ENCODE data around the gene ZNF764. TPM values are rescaled to one million over a fixed set of nuclear protein-coding genes. Genes with fewer than 3 reads are reported as not detected.
A peak's percentile ranks its signal among the peaks of the same experiment; 100 is the strongest.

Gene ZNF764
- total and polyA plus RNA-seq, 9 of the 15 experiments (the other 6 are each of a cell fraction or from before 2014, with no cell fraction given): 0.69 to 10.1 (median 4.1) TPM

DNA sequence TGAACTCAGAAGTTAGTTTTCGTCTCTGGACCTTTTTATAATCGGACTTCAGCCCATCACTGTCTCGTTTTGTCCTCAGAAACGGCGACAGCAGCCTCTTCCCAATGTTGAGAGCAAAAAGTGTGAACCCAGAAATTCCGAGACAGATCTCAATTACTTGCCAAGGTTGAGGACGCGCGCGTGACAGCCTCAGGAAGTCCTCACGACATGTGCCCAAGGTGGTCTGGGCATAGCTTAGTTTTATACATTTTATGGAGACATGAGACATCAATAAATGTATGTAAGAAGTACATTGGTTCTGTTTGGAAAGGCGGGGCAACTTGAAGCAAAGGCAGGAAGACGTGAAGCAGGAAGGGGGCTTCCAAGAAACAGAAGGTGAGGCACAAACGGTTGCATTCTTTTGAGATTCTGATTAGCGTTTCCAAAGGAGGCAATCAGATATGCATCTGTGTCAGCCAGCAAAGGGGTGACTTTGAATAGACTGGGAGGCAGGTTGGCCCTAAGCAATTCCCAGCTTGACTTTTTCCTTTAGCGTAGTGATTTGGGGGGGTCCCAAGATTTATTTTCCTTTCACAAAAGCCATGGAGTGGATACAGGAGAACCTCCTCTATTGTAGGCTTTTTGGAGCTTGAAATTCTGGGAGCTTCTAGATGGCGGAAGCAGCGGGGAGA is 22.9 kb downstream of the ZNF764 start (continued):
- TF ChIP-seq, protein P1, sequence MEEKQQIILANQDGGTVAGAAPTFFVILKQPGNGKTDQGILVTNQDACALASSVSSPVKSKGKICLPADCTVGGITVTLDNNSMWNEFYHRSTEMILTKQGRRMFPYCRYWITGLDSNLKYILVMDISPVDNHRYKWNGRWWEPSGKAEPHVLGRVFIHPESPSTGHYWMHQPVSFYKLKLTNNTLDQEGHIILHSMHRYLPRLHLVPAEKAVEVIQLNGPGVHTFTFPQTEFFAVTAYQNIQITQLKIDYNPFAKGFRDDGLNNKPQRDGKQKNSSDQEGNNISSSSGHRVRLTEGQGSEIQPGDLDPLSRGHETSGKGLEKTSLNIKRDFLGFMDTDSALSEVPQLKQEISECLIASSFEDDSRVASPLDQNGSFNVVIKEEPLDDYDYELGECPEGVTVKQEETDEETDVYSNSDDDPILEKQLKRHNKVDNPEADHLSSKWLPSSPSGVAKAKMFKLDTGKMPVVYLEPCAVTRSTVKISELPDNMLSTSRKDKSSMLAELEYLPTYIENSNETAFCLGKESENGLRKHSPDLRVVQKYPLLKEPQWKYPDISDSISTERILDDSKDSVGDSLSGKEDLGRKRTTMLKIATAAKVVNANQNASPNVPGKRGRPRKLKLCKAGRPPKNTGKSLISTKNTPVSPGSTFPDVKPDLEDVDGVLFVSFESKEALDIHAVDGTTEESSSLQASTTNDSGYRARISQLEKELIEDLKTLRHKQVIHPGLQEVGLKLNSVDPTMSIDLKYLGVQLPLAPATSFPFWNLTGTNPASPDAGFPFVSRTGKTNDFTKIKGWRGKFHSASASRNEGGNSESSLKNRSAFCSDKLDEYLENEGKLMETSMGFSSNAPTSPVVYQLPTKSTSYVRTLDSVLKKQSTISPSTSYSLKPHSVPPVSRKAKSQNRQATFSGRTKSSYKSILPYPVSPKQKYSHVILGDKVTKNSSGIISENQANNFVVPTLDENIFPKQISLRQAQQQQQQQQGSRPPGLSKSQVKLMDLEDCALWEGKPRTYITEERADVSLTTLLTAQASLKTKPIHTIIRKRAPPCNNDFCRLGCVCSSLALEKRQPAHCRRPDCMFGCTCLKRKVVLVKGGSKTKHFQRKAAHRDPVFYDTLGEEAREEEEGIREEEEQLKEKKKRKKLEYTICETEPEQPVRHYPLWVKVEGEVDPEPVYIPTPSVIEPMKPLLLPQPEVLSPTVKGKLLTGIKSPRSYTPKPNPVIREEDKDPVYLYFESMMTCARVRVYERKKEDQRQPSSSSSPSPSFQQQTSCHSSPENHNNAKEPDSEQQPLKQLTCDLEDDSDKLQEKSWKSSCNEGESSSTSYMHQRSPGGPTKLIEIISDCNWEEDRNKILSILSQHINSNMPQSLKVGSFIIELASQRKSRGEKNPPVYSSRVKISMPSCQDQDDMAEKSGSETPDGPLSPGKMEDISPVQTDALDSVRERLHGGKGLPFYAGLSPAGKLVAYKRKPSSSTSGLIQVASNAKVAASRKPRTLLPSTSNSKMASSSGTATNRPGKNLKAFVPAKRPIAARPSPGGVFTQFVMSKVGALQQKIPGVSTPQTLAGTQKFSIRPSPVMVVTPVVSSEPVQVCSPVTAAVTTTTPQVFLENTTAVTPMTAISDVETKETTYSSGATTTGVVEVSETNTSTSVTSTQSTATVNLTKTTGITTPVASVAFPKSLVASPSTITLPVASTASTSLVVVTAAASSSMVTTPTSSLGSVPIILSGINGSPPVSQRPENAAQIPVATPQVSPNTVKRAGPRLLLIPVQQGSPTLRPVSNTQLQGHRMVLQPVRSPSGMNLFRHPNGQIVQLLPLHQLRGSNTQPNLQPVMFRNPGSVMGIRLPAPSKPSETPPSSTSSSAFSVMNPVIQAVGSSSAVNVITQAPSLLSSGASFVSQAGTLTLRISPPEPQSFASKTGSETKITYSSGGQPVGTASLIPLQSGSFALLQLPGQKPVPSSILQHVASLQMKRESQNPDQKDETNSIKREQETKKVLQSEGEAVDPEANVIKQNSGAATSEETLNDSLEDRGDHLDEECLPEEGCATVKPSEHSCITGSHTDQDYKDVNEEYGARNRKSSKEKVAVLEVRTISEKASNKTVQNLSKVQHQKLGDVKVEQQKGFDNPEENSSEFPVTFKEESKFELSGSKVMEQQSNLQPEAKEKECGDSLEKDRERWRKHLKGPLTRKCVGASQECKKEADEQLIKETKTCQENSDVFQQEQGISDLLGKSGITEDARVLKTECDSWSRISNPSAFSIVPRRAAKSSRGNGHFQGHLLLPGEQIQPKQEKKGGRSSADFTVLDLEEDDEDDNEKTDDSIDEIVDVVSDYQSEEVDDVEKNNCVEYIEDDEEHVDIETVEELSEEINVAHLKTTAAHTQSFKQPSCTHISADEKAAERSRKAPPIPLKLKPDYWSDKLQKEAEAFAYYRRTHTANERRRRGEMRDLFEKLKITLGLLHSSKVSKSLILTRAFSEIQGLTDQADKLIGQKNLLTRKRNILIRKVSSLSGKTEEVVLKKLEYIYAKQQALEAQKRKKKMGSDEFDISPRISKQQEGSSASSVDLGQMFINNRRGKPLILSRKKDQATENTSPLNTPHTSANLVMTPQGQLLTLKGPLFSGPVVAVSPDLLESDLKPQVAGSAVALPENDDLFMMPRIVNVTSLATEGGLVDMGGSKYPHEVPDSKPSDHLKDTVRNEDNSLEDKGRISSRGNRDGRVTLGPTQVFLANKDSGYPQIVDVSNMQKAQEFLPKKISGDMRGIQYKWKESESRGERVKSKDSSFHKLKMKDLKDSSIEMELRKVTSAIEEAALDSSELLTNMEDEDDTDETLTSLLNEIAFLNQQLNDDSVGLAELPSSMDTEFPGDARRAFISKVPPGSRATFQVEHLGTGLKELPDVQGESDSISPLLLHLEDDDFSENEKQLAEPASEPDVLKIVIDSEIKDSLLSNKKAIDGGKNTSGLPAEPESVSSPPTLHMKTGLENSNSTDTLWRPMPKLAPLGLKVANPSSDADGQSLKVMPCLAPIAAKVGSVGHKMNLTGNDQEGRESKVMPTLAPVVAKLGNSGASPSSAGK (IDR thresholded peaks at IDR 0.05): peak; percentile 80
- TF ChIP-seq ZNF785 (CRISPR knock-in tag; IDR thresholded peaks at IDR 0.05) (no peak), ZSCAN29 (IDR thresholded peaks at IDR 0.05) (no peak), ETV5 (CRISPR knock-in tag; IDR thresholded peaks at IDR 0.05; ENCODE audit: low read depth) (0 out of 2 replicates have a peak, but pooled peaks have one; percentile 9), ZNF232 (CRISPR knock-in tag; IDR thresholded peaks at IDR 0.05) (0 out of 2 replicates have a peak, but pooled peaks have one; percentile 3), NEUROD1 (IDR thresholded peaks at IDR 0.05; ENCODE audit: borderline replicate concordance, low read depth, low read length, partially characterized antibody) (peak; percentile 12), BACH1 (tag; IDR thresholded peaks at IDR 0.05) (no peak)
- TF ChIP-seq, protein P2, sequence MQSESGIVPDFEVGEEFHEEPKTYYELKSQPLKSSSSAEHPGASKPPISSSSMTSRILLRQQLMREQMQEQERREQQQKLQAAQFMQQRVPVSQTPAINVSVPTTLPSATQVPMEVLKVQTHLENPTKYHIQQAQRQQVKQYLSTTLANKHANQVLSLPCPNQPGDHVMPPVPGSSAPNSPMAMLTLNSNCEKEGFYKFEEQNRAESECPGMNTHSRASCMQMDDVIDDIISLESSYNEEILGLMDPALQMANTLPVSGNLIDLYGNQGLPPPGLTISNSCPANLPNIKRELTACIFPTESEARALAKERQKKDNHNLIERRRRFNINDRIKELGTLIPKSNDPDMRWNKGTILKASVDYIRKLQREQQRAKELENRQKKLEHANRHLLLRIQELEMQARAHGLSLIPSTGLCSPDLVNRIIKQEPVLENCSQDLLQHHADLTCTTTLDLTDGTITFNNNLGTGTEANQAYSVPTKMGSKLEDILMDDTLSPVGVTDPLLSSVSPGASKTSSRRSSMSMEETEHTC (IDR thresholded peaks at IDR 0.05): peak; percentile 30; the same call in 1 of the 2 replicates

Measured in K562 (cell line).